Measurements from ENCODE around the gene DCST1.

DCST1 gene

GRCh38 chr1:155030899-155031298 lies 2.7 kb upstream of the DCST1 start:
- no peak for DNase-seq
- Mint-ChIP-seq H3K9me3 (no peaks in the 10 kb centered on the region), H3K27ac (no peak overlapping the region), H3K36me3 (ENCODE audit: low read depth) (no peaks in the 10 kb centered on the region), H3K27me3 (peaks cover 4% of the 10 kb centered on the region), H3K4me1 (no peaks in the 10 kb centered on the region), H3K4me3 (no peak overlapping the region)
- no peak for ATAC-seq

- no peaks in the 10 kb centered on the region for H3K36me3 Mint-ChIP-seq (ENCODE audit: low read depth)
- H3K4me1 Mint-ChIP-seq, result peaks cover 1% of the 10 kb centered on the region
- no peak overlapping the region for H3K4me3 Mint-ChIP-seq
- H3K27ac Mint-ChIP-seq, result no peak overlapping the region
- no peaks in the 10 kb centered on the region for H3K9me3 Mint-ChIP-seq
- DNase-seq (no peak), ATAC-seq (no peak)
- peaks cover 4% of the 10 kb centered on the region for H3K27me3 Mint-ChIP-seq
Measured at GRCh38 chr1:155032886-155033285, 738 bp upstream of the DCST1 start.

GRCh38 chr1:155034318-155035208 lies 939 bp downstream of the DCST1 start:
- H3K4me1 Mint-ChIP-seq, result peaks cover 1% of the 10 kb centered on the region
- ATAC-seq, result no peak
- no peak overlapping the region for H3K27ac Mint-ChIP-seq

GRCh38 chr1:155035936-155036335 lies 2.3 kb downstream of the DCST1 start:
- Mint-ChIP-seq H3K4me3 (no peak overlapping the region), H3K36me3 (ENCODE audit: low read depth) (no peaks in the 10 kb centered on the region), H3K9me3 (no peaks in the 10 kb centered on the region), H3K27me3 (peaks cover 4% of the 10 kb centered on the region), H3K4me1 (peaks cover 1% of the 10 kb centered on the region), H3K27ac (no peak overlapping the region)
- ATAC-seq (no peak), DNase-seq (no peak)

More at GRCh38 chr1:155034318-155035208, 939 bp downstream of the DCST1 start:
- H3K9me3 Mint-ChIP-seq, result no peaks in the 10 kb centered on the region
- H3K27me3 Mint-ChIP-seq, result peaks cover 4% of the 10 kb centered on the region
- H3K36me3 Mint-ChIP-seq (ENCODE audit: low read depth), result no peaks in the 10 kb centered on the region
- no peak for DNase-seq
- no peak overlapping the region for H3K4me3 Mint-ChIP-seq

- no peak overlapping the region for H3K4me3 Mint-ChIP-seq
- no peak for ATAC-seq
- H3K27ac Mint-ChIP-seq, result no peak overlapping the region
- H3K27me3 Mint-ChIP-seq, result peaks cover 4% of the 10 kb centered on the region
- no peaks in the 10 kb centered on the region for H3K36me3 Mint-ChIP-seq (ENCODE audit: low read depth)
- H3K9me3 Mint-ChIP-seq, result no peaks in the 10 kb centered on the region
- peaks cover 1% of the 10 kb centered on the region for H3K4me1 Mint-ChIP-seq
- DNase-seq, result no peak
Measured at GRCh38 chr1:155037043-155037442, 3.4 kb downstream of the DCST1 start.

GRCh38 chr1:155037851-155038441 lies 4.3 kb downstream of the DCST1 start:
- ATAC-seq, result no peak
- no peak overlapping the region for H3K27ac Mint-ChIP-seq
- peaks cover 4% of the 10 kb centered on the region for H3K27me3 Mint-ChIP-seq

GRCh38 chr1:155038602-155039307 lies 5.1 kb downstream of the DCST1 start:
- Mint-ChIP-seq H3K9me3 (no peaks in the 10 kb centered on the region), H3K4me3 (no peak overlapping the region), H3K27ac (no peak overlapping the region), H3K36me3 (ENCODE audit: low read depth) (no peaks in the 10 kb centered on the region), H3K4me1 (peaks cover 1% of the 10 kb centered on the region), H3K27me3 (peaks cover 4% of the 10 kb centered on the region)
- ATAC-seq, result no peak
- DNase-seq, result no peak

More at GRCh38 chr1:155037851-155038441, 4.3 kb downstream of the DCST1 start:
- Mint-ChIP-seq H3K9me3 (no peaks in the 10 kb centered on the region), H3K36me3 (ENCODE audit: low read depth) (no peaks in the 10 kb centered on the region), H3K4me1 (peaks cover 1% of the 10 kb centered on the region), H3K4me3 (no peak overlapping the region)
- DNase-seq, result no peak

GRCh38 chr1:155039308-155039669 lies 5.7 kb downstream of the DCST1 start:
- Mint-ChIP-seq H3K4me1 (peaks cover 1% of the 10 kb centered on the region), H3K4me3 (no peak overlapping the region), H3K27ac (no peak overlapping the region), H3K36me3 (ENCODE audit: low read depth) (no peaks in the 10 kb centered on the region), H3K9me3 (no peaks in the 10 kb centered on the region), H3K27me3 (no peaks in the 10 kb centered on the region)
- DNase-seq (no peak), ATAC-seq (no peak)

- ATAC-seq, result no peak
- peaks cover 12% of the 10 kb centered on the region for H3K4me1 Mint-ChIP-seq
Measured at GRCh38 chr1:155040358-155041093, 6.9 kb downstream of the DCST1 start.

GRCh38 chr1:155042789-155043188 lies 9.2 kb downstream of the DCST1 start:
- H3K4me3 Mint-ChIP-seq, result no peak overlapping the region
- H3K27me3 Mint-ChIP-seq, result no peaks in the 10 kb centered on the region
- no peaks in the 10 kb centered on the region for H3K36me3 Mint-ChIP-seq (ENCODE audit: low read depth)
- ATAC-seq (no peak), DNase-seq (no peak)
- peaks cover 12% of the 10 kb centered on the region for H3K4me1 Mint-ChIP-seq
- no peak overlapping the region for H3K27ac Mint-ChIP-seq
- no peaks in the 10 kb centered on the region for H3K9me3 Mint-ChIP-seq

More at GRCh38 chr1:155040358-155041093, 6.9 kb downstream of the DCST1 start:
- Mint-ChIP-seq H3K9me3 (no peaks in the 10 kb centered on the region), H3K36me3 (ENCODE audit: low read depth) (no peaks in the 10 kb centered on the region), H3K27ac (no peak overlapping the region), H3K27me3 (no peaks in the 10 kb centered on the region), H3K4me3 (no peak overlapping the region)
- DNase-seq, result no peak

GRCh38 chr1:155043301-155043702 lies 9.7 kb downstream of the DCST1 start:
- DNase-seq (no peak), ATAC-seq (no peak)
- H3K4me3 Mint-ChIP-seq, result no peak overlapping the region
- no peaks in the 10 kb centered on the region for H3K27me3 Mint-ChIP-seq
- H3K36me3 Mint-ChIP-seq (ENCODE audit: low read depth), result no peaks in the 10 kb centered on the region
- no peak overlapping the region for H3K27ac Mint-ChIP-seq
- no peaks in the 10 kb centered on the region for H3K9me3 Mint-ChIP-seq
- peaks cover 12% of the 10 kb centered on the region for H3K4me1 Mint-ChIP-seq

GRCh38 chr1:155043793-155044192 lies 10.2 kb downstream of the DCST1 start:
- H3K9me3 Mint-ChIP-seq, result no peaks in the 10 kb centered on the region
- ATAC-seq (no peak), DNase-seq (no peak)
- peaks cover 12% of the 10 kb centered on the region for H3K4me1 Mint-ChIP-seq
- no peak overlapping the region for H3K4me3 Mint-ChIP-seq
- no peak overlapping the region for H3K27ac Mint-ChIP-seq
- H3K36me3 Mint-ChIP-seq (ENCODE audit: low read depth), result no peaks in the 10 kb centered on the region
- H3K27me3 Mint-ChIP-seq, result no peaks in the 10 kb centered on the region

GRCh38 chr1:155044365-155044764 lies 10.7 kb downstream of the DCST1 start:
- Mint-ChIP-seq H3K27ac (no peak overlapping the region), H3K9me3 (no peaks in the 10 kb centered on the region), H3K4me3 (no peak overlapping the region), H3K27me3 (no peaks in the 10 kb centered on the region), H3K4me1 (peaks cover 12% of the 10 kb centered on the region), H3K36me3 (ENCODE audit: low read depth) (no peaks in the 10 kb centered on the region)
- ATAC-seq (no peak), DNase-seq (no peak)
